GM18868 (cell line): ENCODE results near the gene PRKN.

Source experiments
- ATAC-seq: cut with Tn5 transposase; IDR thresholded peaks from one replicate; pipeline ENCODE4 v1.9.1; 2021; ENCODE audit warnings: mild to moderate bottlenecking, moderate library complexity; ENCODE audit not compliant: unreplicated experiment

PRKN gene

DNA sequence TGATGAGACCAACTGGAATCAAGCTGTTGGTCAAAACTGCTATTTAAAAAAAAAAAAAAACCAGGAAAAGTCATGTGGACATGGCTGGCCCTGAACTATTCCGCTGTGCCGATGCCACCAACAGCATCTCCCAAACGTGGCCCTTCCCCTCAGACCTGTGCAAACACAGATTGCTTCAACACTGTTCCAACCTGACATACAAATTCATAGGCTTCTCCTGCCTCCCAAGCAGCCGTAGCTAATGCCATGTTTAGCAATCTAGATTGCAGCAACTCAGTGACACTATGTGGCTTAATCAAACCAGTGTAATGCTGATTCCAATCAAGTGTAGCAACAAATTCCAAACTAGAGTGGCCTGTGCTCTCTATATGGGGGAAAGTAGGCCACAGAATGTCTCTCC, 16.2 kb downstream of the PRKN start:
- ATAC-seq = no peak

DNA sequence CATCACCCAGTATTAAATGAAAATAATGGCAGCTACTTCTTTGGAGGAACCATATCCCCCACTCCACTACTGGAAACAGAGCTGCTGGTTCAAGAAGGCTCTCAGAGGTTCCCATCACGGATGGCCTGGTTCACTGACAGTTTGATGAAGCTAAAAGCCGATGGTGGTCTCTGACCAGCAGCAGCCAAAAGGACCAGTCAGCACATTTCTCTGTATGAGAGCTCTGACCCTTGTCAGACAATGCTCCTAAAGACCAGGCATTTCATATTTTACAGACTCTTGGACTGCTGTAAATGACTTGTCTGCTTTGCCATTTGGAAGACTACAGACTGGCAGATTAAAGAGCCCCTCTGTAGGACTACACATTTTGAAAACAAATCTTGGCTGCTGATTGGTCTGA, 16.6 kb downstream of the PRKN start:
- no peak for ATAC-seq

DNA sequence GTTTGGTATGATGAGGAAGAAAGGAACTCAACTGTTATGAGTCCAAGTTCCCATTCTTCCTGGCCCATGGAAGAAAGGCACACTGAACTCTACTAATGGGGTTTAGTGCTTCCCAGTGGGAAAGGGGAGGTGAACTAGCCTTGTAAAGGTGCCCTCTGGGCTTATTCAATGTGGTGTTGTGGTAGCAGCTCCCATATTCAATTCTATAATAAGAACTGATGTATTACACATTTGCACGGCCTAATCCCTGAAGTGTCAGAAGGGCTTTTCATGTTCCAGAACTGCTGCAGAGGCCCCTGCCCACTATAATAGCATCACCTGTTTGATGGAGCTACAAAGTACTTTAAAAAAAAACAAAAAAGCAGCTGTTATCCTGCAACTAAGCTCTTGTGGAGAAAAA, 17.1 kb downstream of the PRKN start:
- no peak for ATAC-seq

DNA sequence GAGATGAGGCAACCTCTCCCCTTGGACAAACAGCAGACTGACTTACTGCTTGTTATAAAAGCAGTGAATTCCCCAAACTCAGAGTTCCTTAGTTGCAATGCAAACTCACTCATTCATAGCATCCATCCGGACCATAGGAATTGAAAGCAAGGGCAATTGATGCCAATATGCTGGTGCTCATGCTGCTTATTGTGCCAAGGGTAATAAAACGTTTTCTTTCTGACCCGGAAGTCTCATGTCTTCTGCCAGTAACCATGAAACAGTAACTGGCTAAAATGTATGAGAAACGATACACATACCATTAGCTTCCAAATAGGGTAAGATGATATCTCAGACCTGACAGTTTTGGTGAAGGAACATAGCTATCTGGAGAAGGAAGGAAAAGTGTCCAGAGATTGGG, 18.1 kb downstream of the PRKN start:
- no peak for ATAC-seq

DNA sequence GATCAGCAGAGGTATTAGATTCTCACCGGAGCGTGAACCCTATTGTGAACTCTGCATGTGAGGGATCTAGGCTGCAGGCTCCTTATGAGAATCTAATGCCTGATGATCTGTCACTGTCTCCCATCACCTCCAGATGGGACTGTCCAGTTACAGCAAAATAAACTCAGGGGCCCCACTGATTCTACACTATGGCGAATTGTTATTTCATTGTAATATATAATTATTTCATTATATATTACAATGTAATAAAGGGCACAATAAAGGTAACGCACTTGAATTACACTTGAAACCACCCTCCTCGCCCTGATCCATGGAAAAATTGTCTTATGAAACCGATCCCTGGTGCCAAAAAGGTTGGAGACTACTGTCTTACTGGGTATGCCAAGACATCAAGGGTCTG, 18.6 kb downstream of the PRKN start:
- no peak for ATAC-seq

DNA sequence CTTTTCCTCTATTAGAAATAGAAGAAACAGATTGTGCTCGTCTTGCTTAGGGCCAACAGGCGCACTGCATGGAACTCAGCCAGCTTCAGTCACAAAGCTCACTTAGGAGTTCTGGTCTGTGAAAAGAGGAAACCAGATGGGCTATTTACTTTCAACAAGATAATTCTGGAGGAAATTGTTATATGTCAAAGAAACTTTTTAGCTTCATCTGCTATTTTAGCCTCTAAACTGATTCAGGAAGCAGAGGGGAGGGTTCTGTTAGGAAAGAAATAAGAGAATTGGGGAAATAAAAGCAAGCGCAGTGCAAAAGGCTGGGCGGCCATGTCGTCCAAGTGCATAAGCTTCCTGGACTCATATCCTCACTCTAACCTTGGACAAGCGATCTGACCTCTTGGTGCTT, 21.3 kb downstream of the PRKN start:
- ATAC-seq = no peak

DNA sequence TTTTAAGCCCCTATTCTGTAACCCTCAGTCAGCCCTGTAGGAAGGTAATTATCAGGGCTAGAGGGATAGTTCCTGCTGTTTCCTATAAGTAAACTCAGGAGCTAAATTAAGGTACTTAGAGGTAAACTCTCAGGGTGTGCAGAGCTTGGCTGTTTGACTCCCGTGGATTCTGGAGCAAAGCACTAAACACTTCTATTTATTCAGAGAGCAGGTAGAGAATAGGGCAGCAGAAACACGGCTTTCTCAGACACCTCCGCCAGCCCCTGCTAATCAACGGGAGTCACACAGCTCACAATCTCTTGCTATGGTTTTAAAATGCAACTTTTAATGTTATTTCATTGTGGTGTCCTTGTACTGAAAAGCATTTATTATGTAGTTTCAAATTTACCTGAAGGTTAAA, 21.8 kb downstream of the PRKN start:
- ATAC-seq = no peak

DNA sequence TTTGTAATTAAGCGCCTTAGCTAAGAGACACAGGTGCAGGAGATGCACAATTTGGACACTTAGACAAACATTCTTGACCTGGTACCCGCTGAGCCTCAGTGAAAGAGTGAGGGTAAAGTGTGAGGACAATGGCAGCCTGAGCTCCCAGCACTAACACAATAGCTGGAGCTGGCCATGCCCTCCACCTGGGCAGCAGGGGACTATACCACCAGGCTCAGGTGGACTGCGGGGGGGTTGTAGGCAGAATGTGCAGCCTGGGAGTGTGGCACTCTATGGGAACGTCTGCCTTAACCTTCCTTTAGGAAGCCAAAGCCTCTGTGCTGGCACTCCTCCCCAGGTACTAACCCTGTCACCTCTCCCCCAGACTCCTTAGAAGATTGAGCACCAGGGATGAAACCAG, 23.6 kb downstream of the PRKN start:
- ATAC-seq = no peak

DNA sequence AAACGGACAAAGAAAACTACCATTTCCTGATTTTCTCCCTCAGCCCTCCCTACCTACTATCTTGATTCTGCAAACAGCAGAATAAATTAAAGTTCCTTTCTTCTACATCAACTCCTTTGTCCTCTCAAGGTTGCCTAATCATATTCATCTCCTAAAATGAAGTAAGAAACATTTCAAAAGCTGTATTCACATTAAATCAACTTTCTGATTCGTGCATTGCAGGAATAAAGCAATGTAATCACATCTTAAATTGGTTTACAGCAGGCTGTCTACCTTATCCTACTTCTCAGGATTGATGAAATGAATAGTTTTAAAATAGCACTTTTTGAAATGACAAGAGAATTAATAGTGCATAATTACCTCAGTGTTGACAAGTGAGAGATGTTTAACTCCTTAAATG, 25.1 kb downstream of the PRKN start:
- ATAC-seq = no peak

DNA sequence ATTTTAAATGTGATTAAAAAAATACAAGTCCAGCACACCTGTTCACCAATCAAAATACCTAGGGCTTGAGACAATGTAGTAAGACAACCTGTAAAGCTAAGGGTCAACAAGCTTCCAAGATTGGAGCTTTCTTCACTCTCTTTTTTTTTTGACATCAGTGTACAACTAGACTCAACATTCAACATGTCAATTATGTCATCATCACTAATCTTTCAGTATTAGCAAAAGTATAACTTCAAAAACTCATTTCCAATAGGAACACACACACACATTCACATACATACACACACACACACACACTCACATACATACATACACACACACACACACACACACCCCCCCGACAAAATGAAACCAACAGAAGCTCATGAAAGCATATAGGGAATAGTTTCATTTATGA, 26.0 kb downstream of the PRKN start:
- no peak for ATAC-seq

DNA sequence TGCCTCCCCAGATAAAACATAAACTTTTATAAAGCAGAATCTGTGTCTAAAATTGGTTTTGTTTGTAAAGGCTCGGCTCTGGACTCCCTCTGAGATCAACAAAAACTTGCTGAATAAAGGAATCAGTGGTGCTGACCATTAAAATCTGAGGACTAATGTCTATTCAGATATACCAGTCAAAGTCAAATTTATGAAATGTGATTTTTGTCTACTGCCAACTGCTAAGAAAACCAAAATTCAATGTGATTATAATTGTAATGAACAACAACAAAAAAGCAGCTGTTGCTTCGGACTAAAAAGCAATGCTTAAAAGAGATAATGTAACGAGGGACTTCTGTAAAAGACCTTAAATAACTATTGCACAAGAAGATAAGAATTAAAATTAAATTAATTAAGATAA, 26.6 kb downstream of the PRKN start:
- ATAC-seq = no peak

DNA sequence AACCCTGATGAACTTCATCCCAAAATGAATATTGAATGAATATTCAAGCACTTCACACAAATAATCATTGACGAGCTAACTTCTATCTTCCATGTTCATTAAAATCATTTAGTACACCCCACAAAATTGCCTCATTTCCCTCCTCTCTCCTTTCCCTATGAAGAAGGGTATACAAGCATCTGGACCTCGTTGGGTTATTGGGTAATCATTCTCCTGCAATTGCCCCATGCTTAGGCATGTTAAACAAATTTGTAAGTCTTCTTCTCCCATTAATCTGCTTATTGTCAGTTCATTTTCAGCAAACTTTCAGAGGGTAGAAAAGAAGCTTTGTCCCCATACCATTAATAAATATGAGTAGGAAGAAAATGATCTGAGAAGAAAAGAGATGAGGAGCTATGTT, 27.6 kb downstream of the PRKN start:
- ATAC-seq = no peak

DNA sequence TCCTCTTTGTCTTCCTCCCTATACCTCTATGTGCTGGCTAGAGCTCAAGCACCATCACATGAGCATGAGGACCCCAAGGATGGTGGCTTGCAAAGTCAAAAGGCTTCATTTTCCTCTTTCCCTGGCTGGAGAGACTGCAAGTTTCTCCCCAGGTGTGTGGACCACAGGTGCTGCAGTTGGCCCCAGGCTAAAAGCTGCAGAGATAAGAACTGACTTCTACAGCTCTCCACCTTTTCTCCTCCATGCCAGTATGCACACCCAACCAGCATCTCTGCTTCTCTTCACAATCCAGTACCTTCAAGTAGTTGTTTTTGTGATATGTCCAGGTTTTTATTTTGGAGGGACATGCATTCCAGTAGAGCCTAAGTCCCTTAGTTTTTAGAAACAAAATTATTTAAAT, 29.1 kb downstream of the PRKN start:
- no peak for ATAC-seq

DNA sequence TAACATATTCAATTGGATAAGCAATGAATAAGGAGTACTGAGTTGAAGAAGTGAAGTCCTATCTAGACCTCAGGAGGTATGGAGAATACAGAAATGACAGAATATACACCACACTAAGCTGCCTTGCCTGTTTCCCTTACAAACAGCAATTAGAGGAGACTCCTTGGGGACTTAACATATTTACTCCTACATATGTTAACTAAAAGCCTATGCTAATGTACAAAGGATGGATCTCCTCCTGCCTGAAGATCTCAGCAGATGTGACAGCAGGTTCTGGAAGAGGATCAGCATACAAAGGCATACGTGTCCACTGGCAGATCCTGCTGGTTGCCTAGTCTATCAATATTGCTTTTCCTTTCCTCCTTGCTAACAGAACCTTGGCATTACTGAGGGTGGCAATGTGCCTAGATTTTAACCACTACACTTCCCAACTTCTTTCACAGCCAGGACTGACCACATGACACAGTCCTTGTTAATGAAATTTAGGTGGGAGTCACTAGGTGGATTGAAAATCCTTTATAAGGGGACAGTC, 29.6 kb downstream of the PRKN start:
- no peak for ATAC-seq

DNA sequence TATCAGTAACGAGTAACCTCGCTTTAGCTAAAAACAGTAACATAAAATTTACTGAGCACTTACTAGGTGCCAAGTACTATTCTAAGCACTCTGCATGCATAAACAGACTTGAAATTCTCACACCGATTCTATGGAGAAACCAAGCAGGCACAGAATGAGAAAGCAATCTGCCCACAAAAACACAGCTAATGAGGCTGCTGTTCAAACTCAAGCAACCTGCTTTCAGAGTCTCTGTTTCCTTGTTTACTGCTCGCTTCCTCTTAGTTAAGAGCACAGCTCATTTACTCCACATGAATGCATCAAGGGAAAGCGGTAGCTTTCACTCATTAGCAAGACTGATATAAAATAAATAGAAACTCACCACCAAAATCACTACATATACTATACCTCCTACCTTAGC, 37.4 kb downstream of the PRKN start:
- peak; percentile 45 for ATAC-seq

DNA sequence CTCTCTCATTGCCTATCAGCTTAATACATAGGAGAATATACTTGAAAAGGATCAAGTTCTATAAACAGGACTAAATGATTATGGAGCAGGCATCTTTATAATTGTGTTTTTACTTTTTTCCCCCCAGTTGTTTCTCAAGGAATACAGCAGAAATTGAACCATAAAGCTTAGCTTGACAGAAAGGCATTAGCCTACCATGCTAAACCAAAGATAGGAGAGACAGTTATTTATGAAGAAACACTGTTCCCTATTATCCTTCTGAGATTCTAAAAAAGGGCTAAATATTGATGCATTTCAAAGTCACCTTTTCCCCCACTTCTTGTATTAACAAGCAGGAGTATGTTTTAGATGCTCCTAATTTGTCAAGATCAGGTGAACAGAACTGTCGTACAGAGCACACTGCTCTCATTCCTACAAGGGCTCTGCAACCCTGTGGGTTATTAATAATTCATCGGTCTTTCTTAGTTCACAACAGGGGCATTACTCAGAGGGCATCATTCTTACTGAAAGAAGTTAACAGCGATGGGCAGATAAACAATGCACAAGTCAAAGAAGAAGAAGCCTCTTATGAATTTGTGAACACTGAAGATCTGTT, 38.7 kb downstream of the PRKN start:
- ATAC-seq = no peak

DNA sequence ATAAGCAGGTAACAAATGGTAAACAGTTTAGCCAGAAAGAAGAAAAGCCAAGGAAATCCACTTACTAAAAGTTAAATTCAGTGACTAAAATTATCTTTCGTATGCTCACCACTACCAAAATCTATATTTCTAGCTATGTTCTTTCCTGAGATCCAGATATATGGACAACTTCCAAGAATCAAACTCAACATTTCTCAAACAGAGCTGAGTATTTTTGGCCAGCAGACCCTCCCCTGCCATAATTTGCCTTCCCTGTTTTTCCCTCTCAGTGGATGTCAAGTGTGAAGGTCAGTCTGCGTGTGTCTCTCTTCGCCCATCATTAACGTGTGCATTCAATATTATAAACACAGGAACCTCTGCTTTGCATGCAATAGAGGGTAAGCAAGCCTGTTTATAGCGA, 42.0 kb downstream of the PRKN start:
- ATAC-seq = no peak

DNA sequence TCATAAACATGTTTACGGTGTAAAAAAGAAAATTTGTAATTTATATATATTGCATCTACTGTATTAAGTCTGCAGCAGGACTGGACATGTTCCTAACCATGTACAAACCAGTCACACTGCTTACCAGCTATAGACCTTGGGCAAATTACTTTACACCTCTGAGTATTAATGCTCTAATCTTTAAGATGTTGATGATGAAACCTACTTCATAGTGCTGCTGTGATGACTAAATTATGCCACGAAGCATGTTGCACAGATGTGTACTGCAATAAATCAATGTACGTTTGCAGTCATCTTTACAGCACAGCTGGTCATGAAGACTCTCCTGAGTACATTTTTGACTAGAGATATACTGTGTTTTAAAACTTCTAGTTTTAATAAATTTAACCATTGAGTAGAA, 42.6 kb downstream of the PRKN start:
- no peak for ATAC-seq

DNA sequence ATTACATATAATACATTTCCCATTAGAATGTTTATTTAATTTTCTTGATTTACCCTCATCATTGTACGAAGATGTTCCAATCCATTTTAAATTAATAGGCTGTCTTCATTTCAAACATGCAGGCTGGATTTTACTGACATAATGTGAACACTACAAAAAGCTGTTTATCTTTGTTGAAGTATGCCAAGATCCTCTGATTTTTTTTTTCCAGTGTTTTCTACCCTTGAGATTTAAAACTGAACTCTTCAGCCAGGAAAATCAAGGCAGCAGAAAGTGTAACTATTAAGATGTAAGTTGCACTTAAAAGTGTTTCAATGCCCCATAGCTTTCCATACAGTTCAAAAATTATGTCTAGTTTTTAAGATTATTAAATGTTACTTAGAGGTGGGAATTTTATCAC, 43.5 kb downstream of the PRKN start:
- no peak for ATAC-seq

DNA sequence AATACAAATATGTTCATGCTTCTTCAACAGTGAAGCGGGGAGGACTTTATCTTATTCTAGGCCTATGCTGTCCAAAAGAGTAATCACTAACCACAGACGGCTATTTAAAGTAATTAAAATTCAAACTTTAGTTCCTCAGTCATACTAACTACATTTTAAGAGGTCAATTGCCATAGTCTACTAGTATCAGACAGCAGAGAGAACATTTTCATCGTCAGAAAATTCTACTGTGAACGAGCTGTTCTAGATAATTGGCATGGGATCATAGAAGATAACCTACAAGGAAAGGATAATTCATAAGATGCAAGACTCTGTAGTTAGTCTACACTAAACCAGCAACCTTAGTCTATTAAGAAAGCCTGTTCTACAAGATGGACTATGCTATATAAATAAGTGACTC, 44.4 kb downstream of the PRKN start:
- no peak for ATAC-seq

DNA sequence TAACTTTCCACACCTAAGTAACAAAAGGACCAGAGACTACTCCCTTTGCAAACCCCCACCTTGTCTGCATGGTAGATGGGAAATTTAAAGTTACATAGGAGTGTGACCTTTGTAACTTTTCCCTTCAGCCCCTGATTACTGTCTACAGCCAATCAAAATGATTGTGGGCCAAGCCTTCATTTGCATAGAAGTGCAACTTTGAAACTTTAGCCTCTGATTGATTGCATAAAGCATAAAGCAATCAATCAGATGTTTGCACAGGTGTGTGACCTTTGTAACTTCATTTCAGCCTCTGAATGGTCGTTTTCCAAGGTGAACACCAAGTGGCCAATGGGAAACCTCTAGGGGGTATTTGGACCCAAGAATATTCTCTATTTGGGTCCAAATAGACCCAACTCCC, 46.1 kb downstream of the PRKN start:
- ATAC-seq = no peak

DNA sequence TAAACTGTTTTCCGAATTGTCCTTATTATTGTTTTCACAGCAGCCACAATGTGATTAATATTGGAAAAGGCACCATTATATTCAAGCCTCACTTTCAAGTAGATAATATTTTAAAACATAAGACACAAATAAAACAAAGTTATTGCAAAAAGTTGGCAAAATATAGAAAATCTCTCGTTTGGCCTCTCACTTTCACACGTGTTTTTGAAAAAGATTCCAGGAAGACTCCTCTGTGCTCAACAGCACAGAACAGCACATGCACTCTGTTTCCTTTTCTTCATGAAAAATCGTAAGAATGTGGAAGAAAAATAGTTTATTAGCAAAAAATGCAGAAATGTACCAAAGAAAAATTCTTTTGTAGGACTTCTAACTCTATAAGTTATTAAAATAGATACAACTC, 46.7 kb downstream of the PRKN start:
- no peak for ATAC-seq

DNA sequence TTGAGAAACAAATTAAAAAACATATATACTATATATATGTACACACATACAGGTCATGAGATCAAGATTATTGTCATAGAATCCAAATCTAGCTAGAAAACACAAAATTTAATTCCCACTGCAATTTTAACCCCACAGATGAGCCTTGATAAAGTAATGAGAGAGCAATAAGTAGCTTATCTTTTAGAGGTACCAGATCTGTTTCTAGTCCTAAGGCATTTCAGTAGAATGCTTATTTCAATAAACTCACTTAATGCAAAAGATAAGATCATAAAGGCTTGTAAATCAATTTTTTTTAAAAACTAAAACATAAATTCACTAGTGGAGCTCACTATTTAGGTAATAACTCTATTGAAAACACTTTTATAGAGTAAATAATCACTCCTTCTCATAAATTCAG, 47.2 kb downstream of the PRKN start:
- ATAC-seq = no peak

DNA sequence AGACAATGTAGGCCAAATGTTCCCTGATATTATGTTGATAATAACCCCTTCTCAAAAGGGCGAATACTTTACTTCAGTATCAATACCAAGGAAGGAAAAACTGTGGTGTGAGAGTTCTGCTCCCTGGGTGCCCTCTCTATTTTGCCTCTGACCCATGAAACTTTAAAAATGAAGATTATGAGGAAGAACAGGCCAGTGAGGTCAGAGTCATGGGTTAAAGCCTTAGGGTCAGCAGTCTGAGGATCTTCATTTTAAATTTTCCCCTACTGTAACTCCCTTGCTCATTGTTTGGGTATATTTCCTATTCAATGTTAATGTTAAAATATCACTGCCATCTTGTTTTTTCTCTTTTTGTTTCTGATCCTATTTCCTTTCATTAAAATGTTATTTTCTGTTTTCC, 47.9 kb downstream of the PRKN start:
- ATAC-seq = no peak
